Measurements from ENCODE around the gene FNDC10. TPM values are rescaled to one million over a fixed set of nuclear protein-coding genes. Genes with fewer than 3 reads are reported as not detected.
A peak's percentile ranks its signal among the peaks of the same experiment; 100 is the strongest.

FNDC10 gene
- total RNA-seq, 1 donor from 2014 or later: 7.7 TPM

DNA sequence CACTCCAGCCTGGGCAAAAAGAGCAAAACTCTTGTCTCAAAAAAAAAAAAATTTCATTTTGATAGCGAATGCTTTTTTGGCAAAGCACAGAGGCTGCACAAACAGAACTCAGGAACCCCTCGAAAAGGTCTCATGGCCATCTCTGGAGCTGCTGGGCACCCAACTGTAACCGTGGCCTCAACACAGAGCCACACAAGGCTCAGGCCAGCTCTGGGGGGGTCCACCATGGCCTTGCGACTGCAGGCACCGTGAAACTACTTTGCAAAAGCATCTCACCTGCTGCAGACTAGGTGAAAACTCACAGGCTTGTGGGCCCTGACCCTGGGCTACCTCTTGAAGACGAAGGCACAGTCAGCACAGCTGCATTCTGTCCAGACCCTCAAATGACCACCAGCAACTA, 43.4 kb downstream of the FNDC10 start:
- H3K4me1 ChIP-seq: no peaks in the 10 kb centered on the region
- intact Hi-C loops (cut with DNase I): no loop called here
- H3K36me3 ChIP-seq: peaks cover 24% of the 10 kb centered on the region
- H3K4me3 ChIP-seq: no peak overlapping the region
- no peak overlapping the region for H3K27ac ChIP-seq
- no peaks in the 10 kb centered on the region for H3K27me3 ChIP-seq (ENCODE audit: low read depth)
- ATAC-seq: no peak
- TF ChIP-seq, protein P1, sequence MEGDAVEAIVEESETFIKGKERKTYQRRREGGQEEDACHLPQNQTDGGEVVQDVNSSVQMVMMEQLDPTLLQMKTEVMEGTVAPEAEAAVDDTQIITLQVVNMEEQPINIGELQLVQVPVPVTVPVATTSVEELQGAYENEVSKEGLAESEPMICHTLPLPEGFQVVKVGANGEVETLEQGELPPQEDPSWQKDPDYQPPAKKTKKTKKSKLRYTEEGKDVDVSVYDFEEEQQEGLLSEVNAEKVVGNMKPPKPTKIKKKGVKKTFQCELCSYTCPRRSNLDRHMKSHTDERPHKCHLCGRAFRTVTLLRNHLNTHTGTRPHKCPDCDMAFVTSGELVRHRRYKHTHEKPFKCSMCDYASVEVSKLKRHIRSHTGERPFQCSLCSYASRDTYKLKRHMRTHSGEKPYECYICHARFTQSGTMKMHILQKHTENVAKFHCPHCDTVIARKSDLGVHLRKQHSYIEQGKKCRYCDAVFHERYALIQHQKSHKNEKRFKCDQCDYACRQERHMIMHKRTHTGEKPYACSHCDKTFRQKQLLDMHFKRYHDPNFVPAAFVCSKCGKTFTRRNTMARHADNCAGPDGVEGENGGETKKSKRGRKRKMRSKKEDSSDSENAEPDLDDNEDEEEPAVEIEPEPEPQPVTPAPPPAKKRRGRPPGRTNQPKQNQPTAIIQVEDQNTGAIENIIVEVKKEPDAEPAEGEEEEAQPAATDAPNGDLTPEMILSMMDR (IDR thresholded peaks at IDR 0.05): no peak
- no peaks in the 10 kb centered on the region for H3K9me3 ChIP-seq
- no peak for DNase-seq

DNA sequence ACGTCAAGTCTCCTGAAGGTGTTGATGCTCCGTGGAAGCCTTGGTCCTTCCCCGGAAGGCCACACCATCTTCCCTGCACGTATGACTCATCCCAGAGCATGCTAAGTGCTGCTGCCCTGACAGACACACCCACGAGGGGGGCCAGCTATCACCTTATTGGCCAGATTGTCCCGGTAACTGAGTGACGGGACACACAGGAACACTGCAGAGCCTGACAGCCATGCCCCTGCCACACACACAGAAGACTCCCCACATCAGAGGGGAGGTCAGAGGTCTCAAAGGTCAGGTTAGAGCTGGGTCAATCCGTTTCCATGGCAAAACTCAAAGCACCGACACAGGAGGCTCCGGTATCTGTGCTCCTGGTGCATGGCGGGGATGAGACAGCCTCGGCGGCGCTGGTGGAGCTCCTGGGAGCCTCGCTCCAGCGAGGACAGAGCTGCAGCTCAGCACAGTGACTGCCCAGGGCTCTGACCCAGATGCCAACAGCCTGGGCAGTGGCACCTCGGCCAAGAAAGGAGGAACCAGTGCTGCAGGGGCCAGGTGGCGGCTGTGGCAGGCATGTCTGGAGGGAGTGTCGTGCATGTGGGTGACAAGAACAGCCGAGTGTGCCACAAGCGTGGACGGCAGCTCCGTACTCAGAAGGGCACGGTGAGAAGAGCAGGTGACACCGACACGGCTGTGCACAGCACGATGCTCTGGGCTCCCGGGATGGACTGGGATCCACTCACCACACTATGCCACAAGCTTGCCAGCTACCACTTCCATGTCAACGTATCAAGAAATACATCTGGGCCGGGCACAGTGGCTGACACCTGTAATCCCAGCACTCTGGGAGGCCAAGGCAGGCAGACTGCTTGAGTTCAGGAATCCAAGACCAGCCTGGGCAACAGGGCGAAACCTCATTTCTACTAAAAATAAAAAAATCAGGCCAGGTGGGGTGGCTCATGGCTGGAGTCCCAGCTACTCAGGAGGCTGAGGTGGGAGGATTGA, 44.7 kb downstream of the FNDC10 start:
- TF ChIP-seq, protein P1 (IDR thresholded peaks at IDR 0.05): no peak
- peaks cover 12% of the 10 kb centered on the region for H3K36me3 ChIP-seq
- no peak overlapping the region for H3K4me3 ChIP-seq
- peak overlapping the region; percentile 11 for H3K27ac ChIP-seq
- H3K9me3 ChIP-seq: no peaks in the 10 kb centered on the region
- ATAC-seq: peak; percentile 13 to 20
- no peaks in the 10 kb centered on the region for H3K27me3 ChIP-seq (ENCODE audit: low read depth)
- intact Hi-C loops (cut with DNase I): no loop called here
- DNase-seq: no peak
- no peaks in the 10 kb centered on the region for H3K4me1 ChIP-seq

DNA sequence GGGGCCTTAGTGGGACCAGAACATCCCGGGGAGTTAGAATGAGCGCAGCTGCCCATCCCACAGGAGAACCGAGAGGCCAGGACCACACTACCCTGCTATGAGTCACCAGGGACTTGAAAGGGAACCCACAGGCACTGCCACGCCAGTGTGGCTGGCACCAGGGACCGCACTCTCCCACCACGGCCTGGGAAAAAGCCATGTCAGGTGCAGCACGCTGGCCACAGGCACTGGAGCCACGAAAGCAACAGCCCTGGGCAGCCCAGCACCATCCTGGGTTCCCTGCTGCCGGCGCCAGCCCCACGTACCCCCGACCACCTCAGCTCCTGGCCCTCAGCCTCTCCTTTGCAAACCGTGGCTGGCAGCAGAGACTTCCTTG, 45.4 kb downstream of the FNDC10 start:
- TF ChIP-seq, protein P1 (IDR thresholded peaks at IDR 0.05): no peak
- H3K4me3 ChIP-seq: no peak overlapping the region
- DNase-seq: no peak
- peak overlapping the region; percentile 11 for H3K27ac ChIP-seq
- intact Hi-C loops (cut with DNase I): no loop called here
- ATAC-seq: peak; percentile 3 to 4
- H3K4me1 ChIP-seq: no peaks in the 10 kb centered on the region
- H3K36me3 ChIP-seq: peaks cover 5% of the 10 kb centered on the region
- H3K27me3 ChIP-seq (ENCODE audit: low read depth): no peaks in the 10 kb centered on the region
- H3K9me3 ChIP-seq: no peaks in the 10 kb centered on the region

DNA sequence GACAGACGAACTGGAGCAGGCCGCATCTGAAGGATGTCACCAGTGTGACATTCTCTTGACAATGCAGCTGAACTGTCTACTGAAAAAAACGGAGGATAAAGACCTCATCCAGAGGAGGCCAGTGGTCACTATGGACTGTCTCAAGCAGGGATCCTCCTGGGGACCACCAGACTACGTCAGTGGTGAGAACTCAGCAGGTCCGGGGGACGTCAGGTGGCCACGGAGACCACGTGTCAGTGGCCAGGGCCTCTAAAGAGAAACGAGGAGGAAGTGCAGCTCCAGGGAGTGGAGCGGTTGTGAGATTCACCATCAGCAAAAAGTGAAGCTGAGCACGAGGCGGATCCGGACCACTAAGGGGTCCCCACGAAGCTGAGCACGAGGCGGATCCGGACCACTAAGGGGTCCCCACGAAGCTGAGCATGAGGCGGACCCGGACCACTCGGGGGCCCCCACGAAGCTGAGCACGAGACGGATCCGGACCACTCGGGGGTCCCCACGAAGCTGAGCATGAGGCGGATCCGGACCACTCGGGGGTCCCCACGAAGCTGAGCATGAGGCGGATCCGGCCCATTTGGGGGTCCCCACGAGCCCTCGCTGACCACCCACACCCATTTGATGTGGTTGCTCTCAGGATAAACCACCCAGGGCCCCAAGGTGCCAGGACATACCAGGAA, 46.0 kb downstream of the FNDC10 start:
- H3K4me3 ChIP-seq: no peak overlapping the region
- TF ChIP-seq, protein P1 (IDR thresholded peaks at IDR 0.05): no peak
- H3K27ac ChIP-seq: no peak overlapping the region
- peaks cover 5% of the 10 kb centered on the region for H3K36me3 ChIP-seq
- DNase-seq (no peak), ATAC-seq (no peak)
- intact Hi-C loops (cut with DNase I): no loop called here
- H3K9me3 ChIP-seq: no peaks in the 10 kb centered on the region
- H3K27me3 ChIP-seq (ENCODE audit: low read depth): no peaks in the 10 kb centered on the region
- no peaks in the 10 kb centered on the region for H3K4me1 ChIP-seq

DNA sequence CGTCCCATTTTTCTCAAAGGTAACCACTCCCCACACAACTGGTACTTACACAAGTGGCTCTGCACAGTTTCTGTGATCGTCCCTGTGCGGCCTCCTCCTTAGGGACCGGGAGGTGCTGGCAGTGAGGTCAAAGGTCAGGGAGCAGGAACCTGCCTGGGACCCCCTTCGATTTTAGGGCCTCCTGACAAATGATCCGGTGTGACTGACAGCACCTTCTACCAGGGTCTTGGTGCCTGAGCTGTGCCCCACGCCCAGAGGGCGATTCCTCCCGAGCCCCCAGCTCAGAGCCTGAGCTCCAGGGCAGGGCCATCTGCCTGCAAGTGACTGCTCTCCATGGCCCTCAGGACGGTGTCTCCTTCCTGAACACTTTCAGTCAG, 47.7 kb downstream of the FNDC10 start:
- TF ChIP-seq, protein P1 (IDR thresholded peaks at IDR 0.05): no peak
- intact Hi-C loops (cut with DNase I): no loop called here
- H3K9me3 ChIP-seq: no peaks in the 10 kb centered on the region
- no peak overlapping the region for H3K4me3 ChIP-seq
- peaks cover 5% of the 10 kb centered on the region for H3K36me3 ChIP-seq
- ATAC-seq: no peak
- no peak overlapping the region for H3K27ac ChIP-seq
- no peaks in the 10 kb centered on the region for H3K4me1 ChIP-seq
- DNase-seq: no peak
- H3K27me3 ChIP-seq (ENCODE audit: low read depth): no peaks in the 10 kb centered on the region
